NT2/D1 (cell line): ENCODE measurements around the gene DACH1.

Experiments used
- DNase-seq: peaks from one replicate; pipeline ENCODE4 v3.0.0-alpha.2; 2011; ENCODE audit warnings: low read depth, low spot score
- H3K27me3 ChIP-seq: 2 replicates; pipeline ENCODE4 v1.6.0; 2011; ENCODE audit warnings: mild to moderate bottlenecking; ENCODE audit not compliant: insufficient read length, insufficient read depth
- H3K36me3 ChIP-seq: 2 replicates; pipeline ENCODE4 v1.6.1; 2011; ENCODE audit warnings: mild to moderate bottlenecking, low read length, mixed read lengths; ENCODE audit not compliant: insufficient read depth, insufficient read length
- H3K4me1 ChIP-seq: 2 replicates; pipeline ENCODE4 v1.5.1; 2011; ENCODE audit not compliant: insufficient read depth, insufficient read length
- H3K4me3 ChIP-seq: 2 replicates; pipeline ENCODE4 v1.5.1; 2011; ENCODE audit warnings: low read depth; ENCODE audit not compliant: insufficient read length
- H3K9ac ChIP-seq: 2 replicates; pipeline ENCODE4 v1.6.0; 2011; ENCODE audit warnings: low read depth; ENCODE audit not compliant: insufficient read length
- H3K9me3 ChIP-seq: 2 replicates; pipeline ENCODE4 v1.5.1; 2011; ENCODE audit warnings: mild to moderate bottlenecking, low read length; ENCODE audit not compliant: insufficient read depth
- SUZ12 ChIP-seq: IDR thresholded peaks from 2 replicates; pipeline ENCODE4 v1.6.1; 2011; ENCODE audit not compliant: insufficient read length, insufficient read depth; ENCODE audit errors: extremely low read depth
- YY1 ChIP-seq: IDR thresholded peaks from 2 replicates; pipeline ENCODE4 v1.6.1; 2011; ENCODE audit not compliant: insufficient read length, insufficient read depth
- ZNF274 ChIP-seq: IDR thresholded peaks from 2 replicates; pipeline ENCODE4 v1.6.1; 2011; ENCODE audit warnings: mild to moderate bottlenecking, low read depth, low read length

Gene DACH1

DNA sequence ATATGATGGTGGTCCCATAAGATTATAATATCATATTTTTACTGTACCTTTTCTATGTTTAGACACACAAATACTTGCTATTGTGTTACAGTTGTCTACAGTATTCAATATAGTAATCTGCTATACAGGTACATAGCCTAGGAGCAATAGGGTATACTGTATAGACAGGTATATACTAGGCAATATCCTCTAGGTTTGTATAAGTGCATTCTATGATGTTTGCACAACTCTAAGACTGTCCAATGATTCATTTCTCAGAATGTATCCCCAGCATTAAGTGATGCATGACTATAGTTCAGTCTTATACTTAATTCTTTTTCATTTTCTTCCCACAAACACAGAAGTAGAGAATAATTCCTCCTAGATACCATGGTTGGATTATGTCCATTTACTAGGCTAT lies 383.3 kb downstream of the DACH1 start:
- TF ChIP-seq SUZ12 (no peak), YY1 (no peak), ZNF274 (no peak)
- no peaks in the 10 kb centered on the region for H3K27me3 ChIP-seq
- H3K36me3 ChIP-seq, result no peaks in the 10 kb centered on the region
- DNase-seq, result no peak
- no peaks in the 10 kb centered on the region for H3K4me1 ChIP-seq
- H3K9me3 ChIP-seq, result no peaks in the 10 kb centered on the region
- no peak overlapping the region for H3K4me3 ChIP-seq
- H3K9ac ChIP-seq, result no peak overlapping the region

DNA sequence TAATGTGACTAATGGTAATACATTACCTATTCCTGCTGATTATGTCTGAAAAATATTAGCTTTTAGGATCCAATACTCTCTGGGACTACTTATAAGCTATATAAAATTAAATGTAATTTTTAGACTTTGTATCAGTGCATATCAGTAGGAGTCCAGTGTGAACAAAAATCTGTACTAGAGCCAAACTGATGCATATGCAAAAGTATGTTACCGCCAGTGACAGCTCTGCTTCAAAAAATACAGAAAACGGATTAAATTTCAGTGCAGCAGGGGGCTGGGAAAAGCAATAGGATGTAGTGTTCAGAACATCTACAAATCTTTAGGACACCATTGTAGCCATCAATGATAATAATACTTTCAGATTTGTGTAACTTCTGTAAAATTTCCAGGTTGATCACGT lies 385.5 kb downstream of the DACH1 start:
- TF ChIP-seq YY1, result no peak
- no peak for TF ChIP-seq SUZ12
- no peak for TF ChIP-seq ZNF274
- DNase-seq, result no peak
- Histone ChIP-seq H3K9me3 (no peaks in the 10 kb centered on the region), H3K36me3 (no peaks in the 10 kb centered on the region), H3K4me1 (no peaks in the 10 kb centered on the region), H3K9ac (no peak overlapping the region), H3K4me3 (no peak overlapping the region), H3K27me3 (no peaks in the 10 kb centered on the region)

DNA sequence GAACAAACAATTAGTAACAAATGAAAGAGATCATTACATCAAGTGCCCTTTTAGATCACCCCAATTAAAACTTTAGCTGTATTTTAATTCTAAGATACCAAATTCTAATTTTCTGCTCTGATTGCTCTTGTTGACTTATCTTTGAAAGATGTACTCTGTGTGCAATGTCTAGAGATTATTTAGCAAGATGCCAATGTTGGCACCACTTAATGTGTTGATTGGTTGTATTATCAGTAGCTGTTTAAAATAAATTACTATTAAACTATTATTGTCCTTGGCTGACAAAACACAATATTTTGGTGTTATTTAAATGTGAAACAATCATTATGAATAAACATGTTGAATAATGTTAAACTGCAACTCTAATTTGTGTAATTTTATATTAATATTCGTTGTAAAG lies 386.0 kb downstream of the DACH1 start:
- Histone ChIP-seq H3K36me3 (no peaks in the 10 kb centered on the region), H3K27me3 (no peaks in the 10 kb centered on the region), H3K9me3 (no peaks in the 10 kb centered on the region), H3K4me3 (no peak overlapping the region), H3K4me1 (no peaks in the 10 kb centered on the region), H3K9ac (no peak overlapping the region)
- DNase-seq, result no peak
- TF ChIP-seq ZNF274 (no peak), YY1 (no peak), SUZ12 (no peak)

DNA sequence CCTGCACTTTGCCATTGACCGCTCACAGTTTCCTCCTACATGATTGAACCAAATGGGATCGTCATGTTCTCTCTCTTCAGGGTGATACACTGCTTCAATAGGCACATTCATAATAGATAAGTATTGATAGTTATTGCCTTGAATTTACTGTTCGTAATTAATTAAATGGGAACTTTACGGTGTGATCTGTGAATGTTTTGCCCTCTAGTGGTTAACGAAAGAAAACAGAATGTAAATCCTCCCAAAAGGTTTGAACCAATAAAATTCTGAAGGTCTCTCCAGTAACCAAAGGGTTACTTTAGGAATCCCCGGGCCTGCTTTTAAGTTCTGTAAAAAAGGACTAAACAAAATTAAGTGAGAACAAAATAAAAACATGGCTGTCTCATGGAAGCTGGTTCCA lies 389.3 kb downstream of the DACH1 start:
- Histone ChIP-seq H3K9ac (no peak overlapping the region), H3K4me1 (no peaks in the 10 kb centered on the region), H3K36me3 (no peaks in the 10 kb centered on the region), H3K9me3 (no peaks in the 10 kb centered on the region), H3K4me3 (no peak overlapping the region), H3K27me3 (no peaks in the 10 kb centered on the region)
- no peak for DNase-seq
- TF ChIP-seq YY1 (no peak), ZNF274 (no peak), SUZ12 (no peak)

DNA sequence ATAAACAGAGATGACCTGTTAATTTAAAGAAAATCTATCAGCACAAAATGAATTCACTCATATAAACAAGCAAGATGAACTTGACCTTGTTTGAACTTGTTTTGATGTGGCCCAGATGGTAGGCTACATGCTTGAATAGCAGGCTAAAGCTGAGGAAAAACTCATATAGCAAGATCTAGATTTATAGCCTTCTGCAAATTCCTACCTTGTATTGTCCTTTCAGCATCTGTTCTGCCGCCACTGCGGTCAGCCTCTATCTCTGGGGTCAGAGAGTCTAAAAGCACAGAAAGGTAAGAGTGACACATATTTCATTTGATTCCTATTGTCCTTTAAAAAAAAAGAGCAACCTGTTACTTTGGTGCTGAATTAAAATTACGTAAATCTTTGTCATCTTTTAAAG lies 392.1 kb downstream of the DACH1 start:
- Histone ChIP-seq H3K9me3 (no peaks in the 10 kb centered on the region), H3K9ac (no peak overlapping the region)
- no peak for DNase-seq

DNA sequence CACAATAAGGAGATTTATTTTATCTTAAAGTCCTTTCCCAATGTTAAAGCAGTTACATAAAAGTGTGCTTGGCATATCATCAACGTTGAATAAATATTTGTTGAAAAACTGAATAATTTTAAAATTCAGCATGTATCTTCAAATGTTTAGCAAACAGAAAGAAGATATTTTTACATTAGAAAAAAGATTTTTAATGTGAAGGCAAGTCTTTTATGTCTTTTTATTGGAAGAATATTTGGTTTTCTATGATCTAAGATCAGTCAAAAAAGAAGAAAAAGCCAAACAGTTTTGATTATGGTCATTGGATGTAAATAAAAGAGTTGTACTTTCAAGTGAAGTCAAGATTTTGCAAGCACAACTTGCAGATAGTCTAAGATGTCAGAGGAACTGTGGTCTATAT lies 397.4 kb downstream of the DACH1 start:
- H3K27me3 ChIP-seq, result no peaks in the 10 kb centered on the region
- DNase-seq, result no peak
- no peak for TF ChIP-seq YY1
- no peak for TF ChIP-seq SUZ12
- TF ChIP-seq ZNF274, result no peak
- H3K36me3 ChIP-seq, result no peaks in the 10 kb centered on the region
- no peak overlapping the region for H3K4me3 ChIP-seq
- H3K4me1 ChIP-seq, result no peaks in the 10 kb centered on the region
- no peak overlapping the region for H3K9ac ChIP-seq
- no peaks in the 10 kb centered on the region for H3K9me3 ChIP-seq

More for the DNA sequence above, 392.1 kb downstream of the DACH1 start:
- Histone ChIP-seq H3K4me1 (no peaks in the 10 kb centered on the region), H3K27me3 (no peaks in the 10 kb centered on the region), H3K4me3 (no peak overlapping the region), H3K36me3 (no peaks in the 10 kb centered on the region)
- TF ChIP-seq YY1, result no peak
- TF ChIP-seq SUZ12, result no peak
- no peak for TF ChIP-seq ZNF274

DNA sequence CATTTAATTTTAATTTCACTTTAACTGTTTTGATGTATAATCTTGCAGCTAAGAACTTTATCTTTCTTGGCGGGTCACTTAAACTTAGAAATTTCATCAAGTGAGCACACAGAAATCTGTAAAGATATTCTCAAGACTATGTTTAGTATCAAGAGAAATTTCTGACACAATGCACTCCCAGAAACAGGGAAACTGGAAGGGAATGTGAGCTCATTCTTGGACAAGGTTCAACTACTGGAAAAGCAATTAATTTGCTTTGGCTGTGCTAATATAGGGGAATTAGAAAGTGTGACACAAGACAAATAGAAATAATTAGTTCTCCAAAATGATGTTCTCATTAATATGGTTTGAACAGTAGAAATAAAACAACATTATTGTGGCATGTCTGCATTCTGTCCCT lies 402.3 kb downstream of the DACH1 start:
- Histone ChIP-seq H3K4me3 (no peak overlapping the region), H3K9ac (no peak overlapping the region), H3K36me3 (no peaks in the 10 kb centered on the region), H3K9me3 (no peaks in the 10 kb centered on the region), H3K4me1 (no peaks in the 10 kb centered on the region), H3K27me3 (no peaks in the 10 kb centered on the region)
- TF ChIP-seq YY1 (no peak), SUZ12 (no peak), ZNF274 (no peak)
- DNase-seq, result no peak

DNA sequence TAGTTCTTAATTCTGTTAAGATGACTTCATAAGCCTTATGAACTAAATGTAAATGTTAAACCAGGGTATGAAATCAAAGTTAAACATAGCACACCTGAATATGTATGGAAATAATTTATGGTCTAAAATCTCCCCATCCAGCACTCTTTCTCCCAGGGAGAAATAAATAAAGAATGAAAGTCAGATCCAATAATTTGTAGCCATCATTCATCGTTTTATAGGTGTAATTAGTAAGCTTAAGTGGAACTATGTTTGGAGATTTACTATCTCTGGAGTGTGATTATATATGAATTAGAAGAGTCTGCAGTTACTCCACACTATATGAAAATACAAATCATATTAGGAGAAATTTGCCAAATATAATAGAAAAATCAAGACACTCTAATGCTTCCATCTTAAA lies 405.1 kb downstream of the DACH1 start:
- Histone ChIP-seq H3K4me3 (no peak overlapping the region), H3K4me1 (no peaks in the 10 kb centered on the region), H3K9me3 (no peaks in the 10 kb centered on the region), H3K36me3 (no peaks in the 10 kb centered on the region), H3K27me3 (no peaks in the 10 kb centered on the region), H3K9ac (no peak overlapping the region)
- TF ChIP-seq YY1 (no peak), ZNF274 (no peak), SUZ12 (no peak)
- no peak for DNase-seq
